Gastroesophageal sphincter (tissue), 4 donors: Measurements from ENCODE around the gene ARHGAP18. TPM values are rescaled to one million over a fixed set of nuclear protein-coding genes. Genes with fewer than 3 reads are reported as not detected.

ENCODE experiments used
- ATAC-seq: fragments of 150-250 bp; one replicate; pipeline ENCODE4 v1.9.1; 2016; ENCODE audit warnings: mild to moderate bottlenecking, moderate library complexity
- H3K27ac ChIP-seq, 4 donors: fragments of 200-600 bp; sonication (generic) in 3 of 4; 1 replicate in 3 of 4; 2 replicates in 1 of 4; pipeline ENCODE4 v1.5.1; 2016 to 2019
- H3K27me3 ChIP-seq: fragments of 200-600 bp; sonication (generic); one replicate; pipeline ENCODE4 v1.5.1; 2019
- H3K36me3 ChIP-seq, 2 donors: fragments of 200-600 bp; sonication (generic); one replicate each; pipeline ENCODE4 v1.5.1; 2019; ENCODE audit warnings: control low read depth in 1 of 2
- H3K4me1 ChIP-seq, 3 donors: fragments of 200-600 bp; sonication (generic); 1 replicate in 2 of 3; 2 replicates in 1 of 3; pipeline ENCODE4 v1.5.1; 2016 to 2019; ENCODE audit warnings: control low read depth in 2 of 3
- H3K4me3 ChIP-seq, 2 donors: fragments of 200-600 bp; sonication (generic); one replicate each; pipeline ENCODE4 v1.5.1; 2019; ENCODE audit warnings: mild to moderate bottlenecking in 1 of 2, moderate library complexity in 1 of 2
- H3K9me3 ChIP-seq, 3 donors: fragments of 200-600 bp; sonication (generic); one replicate each; pipeline ENCODE4 v1.5.1; 2017 to 2019; ENCODE audit warnings: control low read depth in 2 of 3
- EP300 ChIP-seq: sonication (generic); formaldehyde crosslinking; IDR thresholded peaks from one replicate; pipeline ENCODE4 v1.6.1; 2017; ENCODE audit warnings: antibody characterized with exemption, mild to moderate bottlenecking
- POLR2A ChIP-seq, 2 donors: fragments of 450-650 bp; IDR thresholded peaks; one replicate each; pipeline ENCODE4 v1.6.1; 2017; ENCODE audit warnings: antibody characterized with exemption in 2 of 2, mild to moderate bottlenecking in 2 of 2, moderate library complexity in 1 of 2
- POLR2AphosphoS5 ChIP-seq: sonication (generic); formaldehyde crosslinking; IDR thresholded peaks from one replicate; pipeline ENCODE4 v1.6.1; 2017; ENCODE audit warnings: antibody characterized with exemption
- WGBS, 2 donors: methylation state at CpG; one replicate each; pipeline ENCODE4 v1.1.5; 2018; ENCODE audit warnings: low coverage in 1 of 2; 5-methylcytosine and 5-hydroxymethylcytosine counted together
- total RNA-seq, 4 donors: library from RNA; depleted of rRNA; stranded (reverse); fragments of >200 nt; gene quantifications; one replicate each; pipeline ENCODE4 v1.1.0, GENCODE V29; 2016
- TF ChIP-seq, protein P1 (sequence below), 4 experiments: fragments of 200-600 bp in 2 of 4; fragments of 450-650 bp in 2 of 4; sonication (generic) in 1 of 4; IDR thresholded peaks; one replicate each; pipeline ENCODE4 v1.5.1; 2017 to 2019; ENCODE audit warnings: antibody characterized with exemption in 4 of 4, mild to moderate bottlenecking in 2 of 4, moderate library complexity in 2 of 4

Gene ARHGAP18
- total RNA-seq, 4 donors from 2014 or later, result 2.8 to 15.0 (median 9.4) TPM

DNA sequence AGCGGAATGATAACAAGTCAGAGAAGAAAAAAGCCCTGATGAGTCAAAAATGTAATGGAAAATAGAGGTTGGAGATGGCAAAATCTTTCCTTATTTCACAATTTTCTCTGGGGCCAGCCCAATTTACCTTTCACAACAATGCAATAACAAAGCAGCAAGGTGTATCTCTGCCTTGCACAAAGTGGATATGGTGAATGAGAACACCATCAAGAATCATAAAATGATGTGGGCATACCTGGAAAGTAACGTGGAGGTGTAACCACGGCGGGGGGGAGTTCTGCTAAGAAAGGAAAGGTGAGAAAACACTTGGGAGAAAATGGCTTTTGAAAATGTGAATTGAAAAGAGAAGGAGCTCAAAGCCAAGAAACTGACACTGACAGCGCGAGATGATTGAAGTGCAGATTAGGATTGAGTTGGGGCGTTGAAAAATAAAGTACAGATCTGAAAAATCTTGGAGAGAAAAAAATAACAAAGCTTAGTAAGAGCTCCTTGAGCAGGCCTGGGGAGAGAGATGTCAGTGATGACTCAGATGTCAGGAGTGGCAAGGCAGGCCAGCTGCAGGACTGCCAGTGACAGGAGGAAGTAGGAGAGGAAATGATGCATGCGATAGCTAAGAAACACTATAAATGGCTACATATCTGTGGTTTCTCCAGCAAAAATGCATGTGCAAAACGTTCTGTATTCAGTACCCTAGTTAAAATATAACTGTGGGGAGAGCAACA is 26.2 kb downstream of the ARHGAP18 start:
- Histone ChIP-seq H3K4me3 (no peak overlapping the region), H3K9me3 (no peaks in the 10 kb centered on the region), H3K27ac (peak overlapping the region; percentile 56 to 77 (median 58))

DNA sequence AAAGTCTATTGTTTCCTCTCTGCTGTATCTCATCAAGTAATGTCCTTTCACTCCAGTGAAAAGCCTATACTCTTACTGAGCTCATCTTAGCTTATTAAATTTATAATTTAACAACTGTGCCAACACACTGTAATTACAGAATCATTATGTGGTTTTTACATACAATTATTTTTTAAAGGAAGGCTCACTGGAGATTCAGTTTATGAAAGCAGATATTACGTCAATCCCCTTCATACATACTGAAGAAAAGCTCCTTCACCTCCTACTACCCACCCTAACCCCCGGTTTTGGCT is 28.1 kb downstream of the ARHGAP18 start:
- Histone ChIP-seq H3K27ac (no peak overlapping the region), H3K4me1 (peaks cover 0 to 19% (median 0%) of the 10 kb centered on the region in 3 donors), H3K27me3 (no peaks in the 10 kb centered on the region), H3K4me3 (no peak overlapping the region), H3K36me3 (no peaks in the 10 kb centered on the region), H3K9me3 (no peaks in the 10 kb centered on the region)
- no peak for TF ChIP-seq POLR2AphosphoS5
- no peak for TF ChIP-seq EP300
- TF ChIP-seq, protein P1, sequence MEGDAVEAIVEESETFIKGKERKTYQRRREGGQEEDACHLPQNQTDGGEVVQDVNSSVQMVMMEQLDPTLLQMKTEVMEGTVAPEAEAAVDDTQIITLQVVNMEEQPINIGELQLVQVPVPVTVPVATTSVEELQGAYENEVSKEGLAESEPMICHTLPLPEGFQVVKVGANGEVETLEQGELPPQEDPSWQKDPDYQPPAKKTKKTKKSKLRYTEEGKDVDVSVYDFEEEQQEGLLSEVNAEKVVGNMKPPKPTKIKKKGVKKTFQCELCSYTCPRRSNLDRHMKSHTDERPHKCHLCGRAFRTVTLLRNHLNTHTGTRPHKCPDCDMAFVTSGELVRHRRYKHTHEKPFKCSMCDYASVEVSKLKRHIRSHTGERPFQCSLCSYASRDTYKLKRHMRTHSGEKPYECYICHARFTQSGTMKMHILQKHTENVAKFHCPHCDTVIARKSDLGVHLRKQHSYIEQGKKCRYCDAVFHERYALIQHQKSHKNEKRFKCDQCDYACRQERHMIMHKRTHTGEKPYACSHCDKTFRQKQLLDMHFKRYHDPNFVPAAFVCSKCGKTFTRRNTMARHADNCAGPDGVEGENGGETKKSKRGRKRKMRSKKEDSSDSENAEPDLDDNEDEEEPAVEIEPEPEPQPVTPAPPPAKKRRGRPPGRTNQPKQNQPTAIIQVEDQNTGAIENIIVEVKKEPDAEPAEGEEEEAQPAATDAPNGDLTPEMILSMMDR (IDR thresholded peaks at IDR 0.05), result no peak
- TF ChIP-seq POLR2A (IDR thresholded peaks at IDR 0.05), result no peak
- 78 to 79% methylated on average over 1 to 2 of the region's 2 CpGs for WGBS, 2 donors
- ATAC-seq, result no peak

More for the DNA sequence above, 26.2 kb downstream of the ARHGAP18 start:
- Histone ChIP-seq H3K4me1 (peaks cover 0 to 19% (median 0%) of the 10 kb centered on the region in 3 donors), H3K36me3 (no peaks in the 10 kb centered on the region), H3K27me3 (no peaks in the 10 kb centered on the region)
- TF ChIP-seq POLR2AphosphoS5 (peak; percentile 37), EP300 (no peak), POLR2A (IDR thresholded peaks at IDR 0.05) (no peak)
- TF ChIP-seq, protein P1 (IDR thresholded peaks at IDR 0.05), result no peak
- ATAC-seq, result peak; percentile 88
- whole genome bisulfite sequencing, 2 donors, result 38 to 40% methylated on average over 6 to 9 of the region's 9 CpGs

DNA sequence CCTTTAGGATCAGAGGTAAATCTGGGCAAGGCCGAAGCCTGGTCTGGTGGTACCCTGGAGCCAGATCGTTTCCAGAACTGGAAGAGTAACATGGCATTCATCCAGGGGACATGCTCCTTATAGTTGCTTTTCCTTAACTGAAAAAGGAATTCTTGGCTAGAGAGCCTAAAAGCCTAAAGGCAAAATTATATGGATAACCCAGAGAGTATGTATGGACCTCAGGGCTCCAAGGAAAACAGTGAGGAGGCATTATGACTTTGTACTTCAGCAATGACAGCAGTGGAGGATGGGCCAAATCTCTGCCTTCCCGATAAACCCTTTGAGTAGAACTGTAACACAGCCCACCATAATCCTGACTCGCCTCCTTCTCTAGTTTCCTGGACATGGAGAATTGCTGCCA is 29.3 kb downstream of the ARHGAP18 start:
- TF ChIP-seq EP300, result no peak
- no peak for TF ChIP-seq POLR2AphosphoS5
- no peak for TF ChIP-seq POLR2A (IDR thresholded peaks at IDR 0.05)
- TF ChIP-seq, protein P1 (IDR thresholded peaks at IDR 0.05), result no peak
- Histone ChIP-seq H3K27me3 (peaks cover 3% of the 10 kb centered on the region), H3K4me1 (peaks cover 0 to 19% (median 0%) of the 10 kb centered on the region in 3 donors), H3K27ac (peak overlapping the region in 1 of 4 donors; percentile 8), H3K9me3 (no peaks in the 10 kb centered on the region), H3K36me3 (no peaks in the 10 kb centered on the region), H3K4me3 (no peak overlapping the region)
- WGBS, 2 donors, result 93 to 100% methylated on average over 2 to 4 of the region's 4 CpGs
- ATAC-seq, result no peak

DNA sequence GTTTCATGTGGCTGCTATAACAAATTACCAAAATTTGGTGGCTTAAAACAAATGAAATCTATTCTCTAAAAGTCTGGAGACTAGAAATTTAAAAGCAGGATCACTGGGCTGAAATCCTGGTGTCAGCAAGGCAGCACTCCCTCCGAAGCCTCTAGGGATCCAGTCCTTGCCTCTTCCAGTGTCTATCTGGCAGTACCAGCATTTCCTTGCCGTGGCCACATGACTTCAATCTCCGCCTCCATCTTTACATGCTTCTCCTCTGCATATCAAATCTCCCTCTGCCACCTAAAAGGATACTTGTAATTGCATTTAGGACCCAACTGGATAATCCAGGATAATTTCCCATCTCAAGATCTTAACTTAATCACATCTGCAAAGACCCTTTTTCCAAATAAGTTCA is 30.2 kb downstream of the ARHGAP18 start:
- no peak overlapping the region for H3K4me3 ChIP-seq

More for the DNA sequence above, 30.2 kb downstream of the ARHGAP18 start:
- H3K27me3 ChIP-seq, result peaks cover 3% of the 10 kb centered on the region
- TF ChIP-seq, protein P1 (IDR thresholded peaks at IDR 0.05), result no peak
- TF ChIP-seq POLR2A (IDR thresholded peaks at IDR 0.05) (no peak), POLR2AphosphoS5 (no peak), EP300 (no peak)
- no peaks in the 10 kb centered on the region for H3K36me3 ChIP-seq
- H3K4me1 ChIP-seq, result peaks cover 0 to 17% (median 0%) of the 10 kb centered on the region in 3 donors
- WGBS, 2 donors, result 51 to 67% methylated on average over 3 of the region's 3 CpGs
- peak overlapping the region in 2 of 4 donors; percentile 18 to 23 for H3K27ac ChIP-seq
- no peaks in the 10 kb centered on the region for H3K9me3 ChIP-seq
- no peak for ATAC-seq
